GM19324 (cell line): Measurements from ENCODE around the gene GPR15.

Experiments
- ATAC-seq: cut with Tn5 transposase; IDR thresholded peaks from one replicate; pipeline ENCODE4 v1.9.1; 2021; ENCODE audit warnings: mild to moderate bottlenecking, moderate library complexity; ENCODE audit not compliant: unreplicated experiment, low FRiP score

Gene GPR15

GRCh38 chr3:98531622-98532274 is at the start of gene GPR15:
Gene GPR15, plus strand, starts transcription at chr3:98531978. Its CDS starts 56 bp downstream, at chr3:98532034.
- ATAC-seq: peak; percentile 34

GRCh38 chr3:98482717-98483482 is 48.9 kb upstream of the GPR15 start:
- ATAC-seq: no peak

GRCh38 chr3:98483626-98484025 is 48.2 kb upstream of the GPR15 start:
- no peak for ATAC-seq

- ATAC-seq: no peak
Measured at GRCh38 chr3:98497381-98497780, 34.4 kb upstream of the GPR15 start, which contains the start of gene OR5K2. Gene OR5K2, plus strand, starts transcription at chr3:98497681. Its CDS starts 0 bp downstream, at chr3:98497681.

GRCh38 chr3:98500019-98500418 is 31.8 kb upstream of the GPR15 start:
- no peak for ATAC-seq

DNA sequence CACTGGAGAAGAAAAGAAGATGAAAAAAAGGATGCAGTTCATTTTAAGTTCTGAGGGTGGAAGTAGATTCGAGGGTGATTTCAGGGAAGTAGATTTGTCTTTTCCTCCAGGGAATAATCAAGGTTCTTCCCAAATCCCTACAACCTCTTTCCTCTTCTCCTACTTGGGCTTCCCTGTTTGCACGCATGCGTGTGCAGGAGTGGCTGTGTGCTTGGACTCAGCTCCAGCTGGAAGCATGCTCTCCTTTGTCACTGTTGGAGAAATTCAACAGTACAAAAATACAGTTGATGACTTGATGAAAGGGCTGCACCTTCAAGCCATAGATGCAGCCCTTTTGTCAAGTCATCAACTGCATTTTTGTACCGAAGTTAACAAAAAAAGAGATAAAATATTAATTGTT is 30.5 kb upstream of the GPR15 start:
- no peak for ATAC-seq

GRCh38 chr3:98501863-98502576 is 29.8 kb upstream of the GPR15 start:
- ATAC-seq: no peak

DNA sequence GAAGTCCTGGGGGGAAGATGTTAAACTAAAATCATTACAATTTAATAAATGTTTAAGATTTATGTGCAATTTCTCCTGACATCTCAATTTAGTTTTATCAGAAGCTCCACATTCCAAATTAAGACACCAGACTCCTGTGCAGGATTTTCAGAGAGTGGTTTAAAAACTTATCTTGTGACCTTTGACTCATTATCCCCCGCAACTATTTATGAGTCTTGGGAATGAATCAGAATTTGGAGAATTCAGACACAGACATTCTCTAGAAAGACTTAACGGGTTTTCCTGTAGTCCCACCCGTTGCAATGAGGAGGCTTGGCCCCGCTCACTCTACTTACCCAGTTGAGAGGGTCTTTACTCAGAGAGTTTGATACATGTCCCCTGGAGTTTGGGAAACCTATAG is 27.2 kb upstream of the GPR15 start:
- no peak for ATAC-seq

- no peak for ATAC-seq
Measured at GRCh38 chr3:98508582-98508981, 23.2 kb upstream of the GPR15 start.

DNA sequence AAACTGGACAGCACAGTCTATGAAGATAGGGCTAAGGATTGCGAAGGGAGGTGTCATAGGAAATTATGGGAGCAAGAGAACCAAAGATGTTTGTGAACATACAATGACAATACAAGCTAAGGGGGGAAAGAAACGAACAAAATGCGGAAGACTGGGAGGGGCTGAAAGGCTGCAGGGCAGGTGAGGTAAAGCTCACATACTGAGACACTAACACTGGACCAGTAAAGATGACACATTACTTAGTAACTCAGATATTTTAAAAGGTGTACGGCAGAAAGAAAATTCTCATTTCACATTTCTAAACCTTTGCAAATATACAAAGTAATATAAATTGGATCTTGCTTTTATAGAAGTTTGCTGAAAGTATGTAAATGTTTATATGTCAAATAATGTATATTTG is 19.2 kb upstream of the GPR15 start:
- ATAC-seq: no peak

DNA sequence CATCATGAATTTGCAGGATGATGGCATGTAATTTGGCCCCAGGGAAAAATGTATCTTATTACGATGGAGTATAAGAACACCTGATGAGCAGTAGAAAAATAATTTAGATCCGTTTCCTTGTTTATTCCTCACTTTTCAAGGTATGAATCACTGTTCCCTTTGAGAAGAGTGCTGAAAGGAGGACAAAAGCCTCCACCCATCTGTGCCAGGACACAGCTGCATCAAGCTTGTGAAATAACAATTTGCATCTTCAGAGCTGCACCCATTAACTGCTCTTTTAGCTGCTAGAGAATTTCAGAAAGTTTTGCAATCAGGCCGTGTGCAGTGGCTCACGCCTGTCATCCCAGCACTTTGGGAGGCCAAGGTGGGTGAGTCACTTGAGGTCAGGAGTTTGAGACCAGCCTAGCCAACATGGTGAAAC is 18.7 kb upstream of the GPR15 start:
- ATAC-seq: no peak

DNA sequence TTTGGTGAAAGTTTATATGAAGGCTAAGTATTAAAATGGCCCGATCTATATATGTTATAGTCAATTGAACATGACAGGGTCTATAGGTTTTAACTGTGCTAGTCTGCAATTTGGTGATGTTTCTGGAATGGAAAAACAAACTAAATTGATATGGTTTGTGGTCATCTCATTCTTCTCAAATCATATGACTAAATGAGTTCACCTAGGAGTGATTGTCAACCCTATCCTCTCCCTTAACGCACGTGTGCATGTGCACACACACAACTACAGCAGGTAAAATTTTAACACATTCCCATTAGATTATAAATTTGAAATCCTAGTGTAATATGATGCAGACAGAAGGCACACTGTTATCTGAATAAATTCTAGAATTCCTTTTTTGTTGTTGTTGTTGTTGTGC is 18.0 kb upstream of the GPR15 start:
- ATAC-seq: no peak

- ATAC-seq: no peak
Measured at GRCh38 chr3:98514948-98515347, 16.8 kb upstream of the GPR15 start.

DNA sequence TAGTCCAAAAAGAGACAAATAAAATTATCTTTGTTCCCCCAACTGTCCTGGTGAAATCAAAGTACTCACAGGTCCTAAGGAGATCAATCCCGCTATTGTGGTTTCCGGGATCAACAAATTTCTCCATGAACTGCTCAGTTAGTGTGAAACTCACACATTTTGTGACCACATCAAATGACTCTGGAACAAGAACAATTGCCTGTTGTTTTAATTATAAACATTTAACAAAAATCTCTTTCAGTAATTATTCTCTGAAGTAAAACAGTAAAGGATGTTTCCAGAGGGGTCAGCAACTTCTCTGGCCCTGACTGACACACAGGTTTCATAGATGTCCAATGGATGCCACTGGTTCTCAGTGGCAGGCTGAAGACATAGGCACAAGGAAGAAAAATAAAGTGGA is 13.0 kb upstream of the GPR15 start:
- ATAC-seq: no peak

- no peak for ATAC-seq
Measured at GRCh38 chr3:98519351-98519750, 12.4 kb upstream of the GPR15 start.

- peak; percentile 41 for ATAC-seq
Measured at GRCh38 chr3:98521897-98522543, 9.8 kb upstream of the GPR15 start.

DNA sequence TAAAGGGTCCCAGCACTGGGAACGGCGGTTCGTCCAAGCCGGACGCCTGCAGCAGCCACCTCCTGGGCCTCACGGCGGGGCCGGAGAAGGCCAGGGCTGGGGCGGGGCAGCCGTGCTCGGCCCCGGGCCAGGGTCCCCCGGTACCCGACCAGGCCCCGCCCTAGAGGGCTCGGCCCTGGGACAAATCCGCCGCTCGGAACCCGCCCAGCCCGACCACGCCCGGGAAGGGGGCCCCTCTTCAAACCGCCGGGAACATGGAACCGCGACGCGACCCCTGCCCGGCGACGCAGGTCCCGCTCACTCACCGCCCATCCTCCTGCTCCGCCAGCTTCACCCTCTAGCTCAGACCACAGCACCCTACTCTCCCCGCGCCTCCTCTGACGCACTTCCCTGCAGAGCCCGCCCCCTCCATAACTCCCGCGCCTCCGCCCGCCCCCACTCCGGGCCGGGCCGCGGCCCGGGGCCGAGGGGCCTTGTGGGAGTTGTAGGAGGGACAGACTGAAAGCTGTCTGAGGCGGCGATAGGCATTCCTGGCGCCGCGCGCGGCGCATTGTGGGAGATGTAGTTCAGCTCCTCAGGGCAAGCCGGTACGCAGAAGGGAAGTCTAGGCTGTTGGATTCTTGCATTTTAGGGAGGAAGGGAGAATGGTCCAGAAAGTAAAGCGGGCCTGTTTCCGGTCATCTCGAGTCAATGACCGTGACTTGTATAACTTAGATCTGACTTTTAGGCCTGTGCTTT is 9.1 kb upstream of the GPR15 start, which contains the start of gene CLDND1:
TSS of gene CLDND1 (minus strand) at position 359 of the 738 bp plus-strand sequence. CDS start 1,478 bp downstream, outside the sequence.
- ATAC-seq: peak; percentile 97

- ATAC-seq: no peak
Measured at GRCh38 chr3:98525494-98525893, 6.3 kb upstream of the GPR15 start.

DNA sequence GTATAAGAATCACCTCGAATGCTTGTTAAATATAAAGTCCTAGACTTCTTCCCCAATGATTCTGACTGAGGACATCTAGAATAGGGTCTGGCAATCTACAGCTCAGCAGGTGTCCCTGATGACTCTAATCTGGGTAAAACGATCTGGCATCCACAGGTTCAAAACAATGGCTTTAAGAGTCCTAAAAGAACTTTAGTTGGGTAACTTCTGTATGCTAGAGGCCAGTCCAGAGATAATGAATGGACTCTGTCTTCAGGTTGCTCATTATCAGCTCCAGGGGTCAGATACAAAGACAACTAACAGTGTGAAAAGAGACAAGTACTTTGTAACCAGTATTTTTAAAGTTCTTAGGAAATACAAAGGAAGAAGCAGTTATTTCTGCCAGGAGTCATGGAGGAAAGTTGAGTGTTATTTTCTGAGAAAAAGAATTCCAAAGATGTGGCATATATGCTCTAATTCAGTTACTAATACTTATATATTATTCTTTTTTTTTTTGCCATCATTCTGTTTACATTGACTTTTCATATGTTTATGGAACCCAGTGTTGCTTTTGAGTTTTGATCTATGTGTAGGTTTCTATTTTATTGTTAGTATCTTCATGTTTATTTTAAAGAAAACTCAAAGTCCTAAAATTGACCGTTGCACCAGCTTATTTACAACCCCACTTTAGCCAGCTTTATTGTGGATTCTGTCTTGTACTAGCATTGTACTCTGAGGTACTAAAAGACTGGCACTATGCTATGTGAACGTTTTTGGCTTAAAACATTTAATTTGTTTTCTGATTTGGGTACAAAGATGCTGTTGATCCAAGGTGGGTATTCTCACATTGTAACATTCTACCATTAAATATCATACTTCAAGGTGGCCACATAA is 3.1 kb upstream of the GPR15 start:
- no peak for ATAC-seq
